Spleen (tissue), 7 donors: ENCODE measurements around the gene DOCK1.

ENCODE experiments used
- CTCF ChIP-seq, 11 experiments: fragments of 200-600 bp in 7 of 11; fragments of 450-650 bp in 4 of 11; sonication (generic) in 4 of 11; IDR thresholded peaks in 8 of 11; conservative IDR thresholded peaks in 3 of 11; 1 replicate in 7 of 11; 2 replicates in 4 of 11; pipeline versions ENCODE4 v1.4.0 to v1.8.0; 2016 to 2021; ENCODE audit warnings: antibody characterized with exemption in 11 of 11, inconsistent platforms in 4 of 11, mild to moderate bottlenecking in 1 of 11
- POLR2AphosphoS5 ChIP-seq, 3 donors: sonication (generic); formaldehyde crosslinking; IDR thresholded peaks; one replicate each; pipeline ENCODE4 v1.5.1; 2017; ENCODE audit warnings: antibody characterized with exemption in 3 of 3
- donor health status: DM: no; HTN: no; CAD: no; lungs with moderate emphysema.
- donor health status: DM: no; HTN: no; CAD: no.
- donor health status: DM: no; HTN: no; CAD: no.

- TF ChIP-seq CTCF (IDR thresholded peaks at IDR 0.05 in 8 of 11, conservative IDR thresholded peaks at IDR 0.05 in 3 of 11): no peak
- TF ChIP-seq POLR2AphosphoS5 (IDR thresholded peaks at IDR 0.05): no peak
These were observed 165.9 kb downstream of the DOCK1 start for GRCh38 chr10:127071126-127071525.
